Large intestine (tissue), 3 donors: Measurements from ENCODE around the gene FAM174C. TPM values are rescaled to one million over a fixed set of nuclear protein-coding genes. Genes with fewer than 3 reads are reported as not detected.

Experiments
- DNase-seq, 2 donors: peaks; one replicate each; pipeline versions ENCODE4 v3.0.0 to v3.0.0-alpha.2; 2013
- H3K27ac ChIP-seq: one replicate; pipeline ENCODE4 v1.5.1; 2013; ENCODE audit warnings: low read length
- H3K27me3 ChIP-seq: 2 replicates; pipeline ENCODE4 v1.6.1; 2013; ENCODE audit warnings: low read length; ENCODE audit not compliant: control insufficient read depth, insufficient read depth
- H3K36me3 ChIP-seq: 2 replicates; pipeline ENCODE4 v1.6.1; 2013; ENCODE audit warnings: low read length; ENCODE audit not compliant: control insufficient read depth, insufficient read depth
- H3K4me1 ChIP-seq: one replicate; pipeline ENCODE4 v1.6.1; 2013; ENCODE audit warnings: low read length; ENCODE audit not compliant: control insufficient read depth, insufficient read depth
- H3K4me3 ChIP-seq: one replicate; pipeline ENCODE4 v1.5.1; 2013; ENCODE audit warnings: low read length
- H3K9me3 ChIP-seq: one replicate; pipeline ENCODE4 v1.6.1; 2013; ENCODE audit warnings: mild to moderate bottlenecking, low read depth, low read length, moderate library complexity; ENCODE audit not compliant: control insufficient read depth
- WGBS: methylation state at CpG from one replicate; pipeline ENCODE4 v1.1.5; 2013; ENCODE audit warnings: low lambda C conversion rate; ENCODE audit not compliant: insufficient coverage; 5-methylcytosine and 5-hydroxymethylcytosine counted together
- polyA plus RNA-seq: library from polyadenylated mRNA; unstranded; fragments of 120-200 nt; gene quantifications from one replicate; pipeline ENCODE4 v1.2.1, GENCODE V29; 2013

FAM174C gene
- polyA plus RNA-seq, 1 donor = 37.4 TPM

DNA sequence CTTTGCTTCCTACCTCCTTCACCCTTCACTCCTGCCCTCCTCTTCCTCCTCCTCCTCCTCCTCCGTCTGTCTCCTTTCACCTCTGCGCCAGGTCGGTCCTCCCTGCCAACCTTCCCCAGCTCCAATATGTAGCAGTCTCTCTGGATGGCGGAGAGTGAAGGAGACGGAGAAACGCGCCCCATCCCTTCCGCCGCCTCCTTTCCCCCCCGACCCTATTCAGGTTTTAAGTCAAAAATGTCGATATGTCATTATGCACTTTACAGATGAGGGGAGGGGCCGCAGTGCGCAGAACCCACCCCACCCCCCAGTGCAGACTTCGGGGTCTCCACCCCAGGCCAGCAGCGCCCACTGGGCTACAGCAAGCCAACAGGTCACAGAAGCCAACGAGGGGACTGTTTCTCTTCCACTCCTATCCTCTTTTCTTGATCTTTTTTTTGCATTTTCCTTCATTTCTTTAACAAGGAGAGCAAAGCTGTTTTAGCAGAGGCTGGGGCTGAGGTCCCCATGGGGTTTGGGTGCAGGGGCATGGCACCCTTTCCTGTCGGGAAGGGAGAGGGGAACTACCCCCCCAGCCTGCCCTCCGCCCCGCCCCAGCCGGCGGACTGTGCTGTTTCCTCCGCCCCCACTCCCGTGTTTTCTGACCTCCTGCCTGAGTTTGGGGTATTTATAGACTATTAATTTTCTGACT lies 17.7 kb upstream of the FAM174C start:
- no CpG with 5 or more reads among the region's 23 CpGs for whole genome bisulfite sequencing
- peaks cover 50% of the 10 kb centered on the region for H3K36me3 ChIP-seq
- DNase-seq = no peak
- H3K9me3 ChIP-seq = peaks cover 13% of the 10 kb centered on the region
- H3K4me1 ChIP-seq = peaks cover 84% of the 10 kb centered on the region
- H3K4me3 ChIP-seq = no peak overlapping the region
- H3K27ac ChIP-seq = peak overlapping the region; percentile 82
- H3K27me3 ChIP-seq = no peaks in the 10 kb centered on the region

DNA sequence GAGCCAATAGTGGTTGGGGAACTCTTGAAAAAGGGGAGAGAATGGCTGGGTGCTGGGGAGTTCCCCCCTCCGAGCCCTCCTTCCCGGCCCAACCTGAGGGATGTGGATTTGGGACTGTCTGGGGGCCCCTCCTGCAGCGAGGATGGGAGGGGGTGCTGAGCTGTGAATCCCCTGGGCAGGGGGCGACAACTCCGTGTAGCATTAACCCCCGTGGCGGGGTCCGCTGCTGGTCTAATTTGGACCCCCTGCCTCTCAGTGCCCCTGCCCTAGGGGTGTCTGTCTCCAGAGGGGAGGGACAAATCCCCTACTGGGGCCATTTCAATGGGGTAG lies 17.2 kb upstream of the FAM174C start:
- Histone ChIP-seq H3K9me3 (peaks cover 15% of the 10 kb centered on the region), H3K4me1 (peaks cover 89% of the 10 kb centered on the region), H3K27ac (peak overlapping the region; percentile 82), H3K27me3 (no peaks in the 10 kb centered on the region), H3K4me3 (no peak overlapping the region), H3K36me3 (peaks cover 50% of the 10 kb centered on the region)
- WGBS = no CpG with 5 or more reads among the region's 8 CpGs
- DNase-seq = no peak

DNA sequence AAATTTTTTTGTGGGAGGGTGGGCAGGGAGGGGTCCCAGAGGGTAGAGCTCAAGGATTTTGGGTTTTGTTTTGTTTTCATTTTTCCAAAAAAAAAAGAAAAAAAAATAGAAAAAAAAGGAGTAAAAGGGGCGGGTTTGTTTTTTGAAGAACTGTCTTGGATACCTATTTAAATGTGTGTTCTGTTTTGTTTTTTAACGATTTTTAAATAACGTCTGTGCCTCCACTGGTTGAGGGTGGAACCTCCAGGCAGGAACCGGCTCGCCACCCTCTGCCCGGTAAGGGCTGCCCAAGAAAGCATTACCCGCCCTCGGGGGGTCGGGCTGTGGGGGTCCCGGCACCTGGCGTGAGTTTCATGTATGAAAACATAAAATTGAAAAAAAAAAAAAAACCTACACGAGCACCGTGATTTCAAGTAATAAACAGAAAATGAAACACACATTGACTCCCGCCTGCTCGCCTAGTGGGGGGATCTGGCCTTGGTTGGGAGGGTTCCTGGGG lies 16.6 kb upstream of the FAM174C start:
- Histone ChIP-seq H3K36me3 (peaks cover 48% of the 10 kb centered on the region), H3K4me3 (peak overlapping the region; percentile 26), H3K9me3 (peaks cover 15% of the 10 kb centered on the region), H3K27ac (peak overlapping the region; percentile 82), H3K4me1 (peaks cover 88% of the 10 kb centered on the region), H3K27me3 (no peaks in the 10 kb centered on the region)
- DNase-seq = no peak
- WGBS = no CpG with 5 or more reads among the region's 15 CpGs

DNA sequence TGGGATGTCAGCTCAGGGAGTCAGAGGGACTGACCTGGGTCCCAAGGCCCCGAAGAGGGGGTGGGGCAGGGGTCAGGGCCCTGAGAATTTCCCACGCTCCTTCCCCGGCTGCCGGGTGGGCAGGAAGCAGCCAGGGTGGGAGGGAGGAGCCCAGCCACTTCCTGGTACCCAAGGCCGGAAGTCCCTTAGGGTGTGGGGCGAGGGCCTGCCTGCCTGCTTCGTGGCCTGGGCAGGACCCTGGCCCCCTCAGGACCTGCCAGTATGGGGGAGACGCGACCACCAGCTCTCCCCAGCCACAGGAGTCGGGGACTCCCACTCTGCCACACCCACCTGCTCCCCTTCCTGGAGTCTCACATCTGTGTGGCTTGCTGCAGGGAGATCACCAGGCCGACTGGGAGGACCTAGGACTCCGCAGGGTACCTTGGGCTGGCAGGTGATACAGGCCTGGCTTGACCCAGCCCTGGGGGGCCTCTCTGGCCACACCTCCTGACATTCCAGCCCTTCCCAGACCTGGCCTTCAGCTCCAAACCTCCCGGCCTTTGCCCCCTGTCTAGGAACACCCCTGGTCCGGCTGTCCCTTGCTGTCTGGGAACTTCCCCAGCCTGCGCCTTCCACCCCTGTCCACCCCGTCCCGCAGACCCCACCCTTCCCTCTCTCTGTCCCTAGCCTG lies 16.0 kb upstream of the FAM174C start:
- WGBS = no CpG with 5 or more reads among the region's 17 CpGs
- Histone ChIP-seq H3K27ac (peak overlapping the region; percentile 82), H3K27me3 (no peaks in the 10 kb centered on the region), H3K4me1 (peaks cover 87% of the 10 kb centered on the region), H3K36me3 (peaks cover 43% of the 10 kb centered on the region), H3K4me3 (peak overlapping the region; percentile 26), H3K9me3 (peaks cover 15% of the 10 kb centered on the region)
- DNase-seq = peak; percentile 90 to 95

DNA sequence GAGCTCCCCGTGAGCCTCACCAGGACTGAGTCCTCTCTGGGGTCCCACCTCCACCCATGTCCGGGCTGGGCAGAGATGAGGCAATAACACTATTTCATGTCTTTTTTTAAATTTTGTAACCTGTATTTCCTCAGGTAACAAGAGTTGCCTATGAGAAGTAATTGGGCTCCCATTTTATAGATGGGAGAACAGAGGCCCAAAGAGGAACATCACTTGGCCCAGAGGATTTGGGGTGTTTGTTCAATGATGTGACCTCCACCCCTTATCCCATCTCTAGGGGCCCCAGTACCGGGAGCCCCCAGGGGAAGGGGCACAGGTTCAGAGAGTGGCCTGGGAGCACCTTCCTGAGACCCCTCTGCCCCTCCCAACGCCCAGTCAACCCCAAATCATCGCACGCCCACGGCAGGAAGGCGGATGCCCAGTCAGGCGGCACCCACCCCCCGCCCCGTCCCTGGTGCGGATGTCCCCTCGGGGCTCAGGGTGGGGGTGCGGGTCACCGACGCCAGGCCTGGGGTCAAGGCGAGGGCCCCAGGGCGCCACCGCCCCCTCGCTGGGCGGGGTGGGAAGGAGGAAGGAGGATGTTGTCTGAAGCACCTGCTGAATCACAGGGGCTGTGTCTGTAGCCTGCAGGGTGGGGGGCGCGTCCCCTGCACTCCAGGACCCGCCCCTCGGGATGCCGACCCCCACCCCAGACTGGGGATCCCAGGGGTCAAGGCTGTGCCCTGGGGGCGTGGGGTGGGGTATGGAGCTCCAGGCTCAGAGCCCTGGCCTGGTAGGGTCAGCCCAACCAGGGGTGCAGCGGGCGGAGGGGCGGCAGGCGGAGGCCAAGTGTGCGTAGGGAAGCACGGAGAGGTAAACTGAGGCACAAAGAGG lies 15.2 kb upstream of the FAM174C start:
- no CpG with 5 or more reads among the region's 33 CpGs for WGBS
- peak in 1 of 2 donors; percentile 67 for DNase-seq
- peak overlapping the region; percentile 82 for H3K27ac ChIP-seq
- peaks cover 12% of the 10 kb centered on the region for H3K9me3 ChIP-seq
- peak overlapping the region; percentile 29 for H3K4me3 ChIP-seq
- H3K4me1 ChIP-seq = peaks cover 87% of the 10 kb centered on the region
- H3K36me3 ChIP-seq = peaks cover 36% of the 10 kb centered on the region
- H3K27me3 ChIP-seq = no peaks in the 10 kb centered on the region

DNA sequence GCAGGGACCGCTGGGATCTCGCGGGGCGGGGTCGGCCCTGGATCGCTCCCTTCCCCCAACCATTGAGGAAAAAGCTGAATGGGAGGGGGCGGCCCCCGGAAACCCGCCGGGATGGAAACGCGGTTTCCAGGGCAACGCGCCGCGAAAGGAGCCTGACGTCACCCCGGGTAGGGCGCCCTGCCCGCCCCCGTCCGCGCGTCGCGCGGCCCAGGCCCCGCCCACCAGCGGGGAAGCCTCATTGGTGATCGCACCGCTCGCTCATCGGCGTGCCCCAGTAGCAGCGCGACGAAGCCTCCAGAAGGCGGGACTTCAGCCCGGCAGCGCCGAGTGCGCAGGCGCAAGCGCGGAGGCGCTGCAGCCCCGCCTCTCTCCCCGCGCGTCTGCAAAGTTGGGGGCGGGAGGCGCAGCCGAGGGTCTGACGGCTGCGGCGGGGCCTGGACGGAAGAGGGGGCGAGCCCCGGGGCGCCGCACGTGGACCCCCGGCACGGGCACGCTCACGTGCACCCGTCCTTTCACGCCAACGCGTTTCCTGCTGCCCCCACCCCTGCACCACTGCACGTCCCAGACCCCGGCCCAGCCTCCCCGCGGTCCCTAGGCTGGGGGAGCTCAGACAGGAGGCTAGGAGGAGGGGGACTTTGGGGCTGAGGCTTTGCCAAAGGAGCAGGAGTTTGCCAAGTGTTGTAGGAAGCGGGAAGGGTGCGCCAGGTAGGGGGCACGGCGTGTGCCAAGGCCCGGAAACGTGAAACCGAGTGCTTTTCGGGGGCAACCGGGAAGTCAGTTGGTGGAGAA lies 14.4 kb upstream of the FAM174C start:
- peaks cover 86% of the 10 kb centered on the region for H3K4me1 ChIP-seq
- H3K27me3 ChIP-seq = no peaks in the 10 kb centered on the region
- H3K36me3 ChIP-seq = peaks cover 27% of the 10 kb centered on the region
- peak overlapping the region; percentile 75 for H3K4me3 ChIP-seq
- peaks cover 6% of the 10 kb centered on the region for H3K9me3 ChIP-seq
- no CpG with 5 or more reads among the region's 83 CpGs for WGBS
- peak; percentile 98 to 99 for DNase-seq
- H3K27ac ChIP-seq = peak overlapping the region; percentile 100

DNA sequence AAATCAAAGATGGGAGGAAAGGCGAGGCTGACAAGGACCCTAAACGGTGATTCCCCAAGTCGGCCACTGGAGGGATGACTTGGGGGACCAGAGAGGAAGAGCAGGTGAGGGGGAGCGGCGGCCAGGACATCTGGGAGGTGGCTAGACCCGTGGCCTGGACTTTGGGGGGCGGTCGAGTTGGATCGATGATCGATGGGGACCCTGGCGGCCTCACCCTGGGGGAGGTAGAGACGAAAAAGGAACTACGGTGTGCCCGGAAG lies 13.9 kb upstream of the FAM174C start:
- 0% methylated on average over 1 of the region's 14 CpGs for WGBS
- Histone ChIP-seq H3K36me3 (peaks cover 24% of the 10 kb centered on the region), H3K9me3 (peaks cover 6% of the 10 kb centered on the region), H3K27ac (peak overlapping the region; percentile 100), H3K27me3 (no peaks in the 10 kb centered on the region), H3K4me1 (peaks cover 88% of the 10 kb centered on the region), H3K4me3 (peak overlapping the region; percentile 75)
- DNase-seq = peak in 1 of 2 donors; percentile 56

DNA sequence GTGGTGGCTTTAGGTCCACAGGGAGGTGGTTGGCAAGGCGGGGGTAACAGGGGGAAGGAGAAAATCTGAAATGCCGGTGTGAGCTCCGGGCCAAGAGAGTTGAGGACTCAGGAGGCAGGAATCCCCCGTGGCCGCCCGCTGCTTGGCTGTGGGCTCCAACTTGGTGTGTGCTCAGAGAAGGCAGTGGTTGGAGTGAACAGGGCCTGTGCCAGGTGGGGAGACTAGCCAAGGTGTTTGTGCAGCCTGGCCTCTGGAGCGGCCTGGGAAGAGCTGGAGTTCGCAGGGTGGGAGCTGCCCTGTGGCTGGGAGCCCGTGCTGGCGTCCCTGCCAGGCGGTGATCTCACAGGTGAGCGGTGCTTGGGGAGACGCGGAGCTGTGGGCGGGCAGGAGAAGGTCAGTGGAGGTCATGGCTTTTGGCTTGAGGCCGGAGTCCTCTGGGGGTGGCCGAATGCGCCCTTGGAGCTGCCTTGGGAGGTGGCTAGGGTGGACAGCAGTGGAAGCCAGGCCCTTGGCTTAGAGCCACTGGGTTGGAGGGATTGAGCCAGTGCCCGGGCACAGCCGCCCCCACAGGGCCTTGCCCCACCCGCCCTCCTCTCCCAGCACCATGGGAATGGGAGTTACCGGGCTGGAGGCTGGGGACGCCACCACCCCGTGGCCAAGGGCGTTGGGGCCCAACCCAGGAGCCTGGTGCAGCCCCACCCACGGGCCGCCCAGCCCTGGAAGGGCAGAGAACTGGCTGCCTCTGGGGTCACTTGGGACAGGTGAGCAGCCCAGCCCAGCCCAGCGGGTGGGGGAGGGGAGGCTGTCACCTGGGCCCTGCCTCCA lies 13.3 kb upstream of the FAM174C start:
- H3K27me3 ChIP-seq = no peaks in the 10 kb centered on the region
- peak overlapping the region; percentile 75 for H3K4me3 ChIP-seq
- H3K36me3 ChIP-seq = peaks cover 18% of the 10 kb centered on the region
- peak overlapping the region; percentile 100 for H3K27ac ChIP-seq
- peak; percentile 93 to 97 for DNase-seq
- no CpG with 5 or more reads among the region's 28 CpGs for WGBS
- peaks cover 84% of the 10 kb centered on the region for H3K4me1 ChIP-seq
- peaks cover 6% of the 10 kb centered on the region for H3K9me3 ChIP-seq

DNA sequence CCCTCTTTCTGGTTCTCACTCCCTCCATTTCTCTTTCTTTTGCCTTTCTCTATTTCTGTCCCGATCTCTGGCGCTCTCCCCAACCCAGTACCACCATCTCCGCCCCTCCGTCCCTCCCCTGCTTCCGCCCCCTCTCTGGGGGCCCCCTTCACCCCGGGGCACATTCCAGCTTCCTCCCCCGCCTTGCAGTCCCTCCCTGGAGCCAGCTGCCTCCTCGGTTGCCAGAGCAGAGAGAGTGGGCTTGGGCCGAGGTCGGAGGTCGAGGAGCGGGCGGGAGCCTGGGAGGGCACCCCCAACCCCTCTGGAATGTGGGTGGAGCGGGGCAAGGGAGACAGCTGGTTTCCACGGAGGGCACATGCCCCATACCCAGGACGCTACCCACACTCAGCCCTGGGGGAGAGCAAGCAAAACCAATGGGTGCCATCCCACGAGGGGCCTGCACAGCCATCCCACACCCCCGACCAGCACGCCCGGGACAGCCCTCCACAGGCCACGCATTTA lies 12.7 kb upstream of the FAM174C start:
- H3K4me1 ChIP-seq = peaks cover 84% of the 10 kb centered on the region
- WGBS = no CpG with 5 or more reads among the region's 21 CpGs
- no peak for DNase-seq
- H3K27me3 ChIP-seq = no peaks in the 10 kb centered on the region
- H3K36me3 ChIP-seq = peaks cover 12% of the 10 kb centered on the region
- peaks cover 3% of the 10 kb centered on the region for H3K9me3 ChIP-seq
- peak overlapping the region; percentile 75 for H3K4me3 ChIP-seq
- H3K27ac ChIP-seq = peak overlapping the region; percentile 100
